Measurements from ENCODE around the gene AADACL2. TPM values are rescaled to one million over a fixed set of nuclear protein-coding genes. Genes with fewer than 3 reads are reported as not detected.

AADACL2 gene
- total and polyA plus RNA-seq, 2 of the 4 experiments (the other 2 are of a cell fraction) = not detected

DNA sequence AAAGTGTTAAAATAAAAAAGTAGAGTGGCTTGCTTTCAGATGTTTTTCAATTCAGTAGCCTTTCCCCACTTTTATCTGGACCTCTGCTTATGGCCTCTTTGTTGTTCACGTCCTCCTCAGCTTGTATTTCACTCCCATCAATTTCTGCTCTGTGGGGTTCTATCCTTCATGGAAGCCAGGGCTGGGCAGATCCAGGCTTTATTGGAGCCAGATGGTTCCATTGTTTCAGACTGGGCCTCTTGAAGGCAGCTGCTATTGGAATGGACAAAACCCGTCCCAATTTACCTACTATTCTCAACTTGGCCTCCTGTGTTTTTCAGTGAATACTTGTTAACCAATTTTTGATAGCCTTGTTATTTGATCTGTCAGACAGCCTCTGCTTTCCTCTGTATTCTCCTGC is 10.9 kb upstream of the AADACL2 start:
- H4K5ac ChIP-seq (ENCODE audit: low read depth, low read length) = no peak overlapping the region
- no TSS peak for BruUV-seq (replicated peaks)
- H3K56ac ChIP-seq (ENCODE audit: extremely low read depth, insufficient read depth, low read length) = no peak overlapping the region
- H2BK20ac ChIP-seq (ENCODE audit: low read depth, low read length) = no peak overlapping the region
- no peak overlapping the region for H3K4ac ChIP-seq (ENCODE audit: low read depth, low read length)
- dilution Hi-C loops (cut with HindIII; ENCODE audit: low sequenced_read_pairs, unreplicated experiment) (no loop called here), intact Hi-C loops (cut with micrococcal nuclease) (no loop called here), in situ Hi-C loops (cut with MboI; ENCODE audit: low sequenced_read_pairs) (no loop called here)
- TF ChIP-seq MAZ (IDR thresholded peaks at IDR 0.05; ENCODE audit: borderline replicate concordance, low read depth, low read length) (no peak), MXI1 (IDR thresholded peaks at IDR 0.05; ENCODE audit: borderline replicate concordance, low read depth, low read length) (no peak), RFX5 (IDR thresholded peaks at IDR 0.05; ENCODE audit: low read depth, low read length) (no peak), CEBPB (IDR thresholded peaks at IDR 0.05; ENCODE audit: low read depth, low read length) (no peak), BHLHE40 (IDR thresholded peaks at IDR 0.05; ENCODE audit: low read depth, low read length) (no peak), FOS (IDR thresholded peaks at IDR 0.05; ENCODE audit: low read depth, low read length) (no peak), NFE2L2 (IDR thresholded peaks at IDR 0.05; ENCODE audit: low read depth, low read length) (no peak), POLR2A (IDR thresholded peaks at IDR 0.05; ENCODE audit: low read depth, low read length) (no peak), RCOR1 (IDR thresholded peaks at IDR 0.05; ENCODE audit: insufficient replicate concordance, low read length) (no peak), SMC3 (IDR thresholded peaks at IDR 0.05; ENCODE audit: low read depth, low read length) (no peak), MAFK (IDR thresholded peaks at IDR 0.05; ENCODE audit: low read depth, low read length) (no peak)
- TF ChIP-seq, protein P1, sequence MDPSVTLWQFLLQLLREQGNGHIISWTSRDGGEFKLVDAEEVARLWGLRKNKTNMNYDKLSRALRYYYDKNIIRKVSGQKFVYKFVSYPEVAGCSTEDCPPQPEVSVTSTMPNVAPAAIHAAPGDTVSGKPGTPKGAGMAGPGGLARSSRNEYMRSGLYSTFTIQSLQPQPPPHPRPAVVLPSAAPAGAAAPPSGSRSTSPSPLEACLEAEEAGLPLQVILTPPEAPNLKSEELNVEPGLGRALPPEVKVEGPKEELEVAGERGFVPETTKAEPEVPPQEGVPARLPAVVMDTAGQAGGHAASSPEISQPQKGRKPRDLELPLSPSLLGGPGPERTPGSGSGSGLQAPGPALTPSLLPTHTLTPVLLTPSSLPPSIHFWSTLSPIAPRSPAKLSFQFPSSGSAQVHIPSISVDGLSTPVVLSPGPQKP (IDR thresholded peaks at IDR 0.05; ENCODE audit: borderline replicate concordance, low read depth, low read length) = no peak
- TF ChIP-seq, protein P2, sequence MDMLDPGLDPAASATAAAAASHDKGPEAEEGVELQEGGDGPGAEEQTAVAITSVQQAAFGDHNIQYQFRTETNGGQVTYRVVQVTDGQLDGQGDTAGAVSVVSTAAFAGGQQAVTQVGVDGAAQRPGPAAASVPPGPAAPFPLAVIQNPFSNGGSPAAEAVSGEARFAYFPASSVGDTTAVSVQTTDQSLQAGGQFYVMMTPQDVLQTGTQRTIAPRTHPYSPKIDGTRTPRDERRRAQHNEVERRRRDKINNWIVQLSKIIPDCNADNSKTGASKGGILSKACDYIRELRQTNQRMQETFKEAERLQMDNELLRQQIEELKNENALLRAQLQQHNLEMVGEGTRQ (IDR thresholded peaks at IDR 0.05; ENCODE audit: low read depth, low read length) = no peak
- 80% methylated on average over 1 of the region's 2 CpGs; no CpG with 5 or more reads in 1 of the 2 experiments for WGBS, 2 experiments (ENCODE audit: extremely low coverage in 2 of 2, insufficient read length in 1 of 2)
- H3K36me3 ChIP-seq (ENCODE audit: control insufficient read depth, insufficient read depth, low read length) = no peaks in the 10 kb centered on the region
- no peaks in the 10 kb centered on the region for H3K79me1 ChIP-seq (ENCODE audit: low read depth in 1 of 2, low read length in 2 of 2)
- no peak overlapping the region for H3K23ac ChIP-seq (ENCODE audit: low read depth, low read length)
- H3K18ac ChIP-seq (ENCODE audit: low read depth, low read length) = no peak overlapping the region
- ATAC-seq (ENCODE audit: low read depth) (no peak), DNase-seq (no peak)
- H2BK5ac ChIP-seq (ENCODE audit: low read depth, low read length, poor library complexity, severe bottlenecking) = no peak overlapping the region
- H2AK5ac ChIP-seq (ENCODE audit: low read depth, low read length) = no peak overlapping the region
- no peaks in the 10 kb centered on the region for H3K4me1 ChIP-seq (ENCODE audit: control insufficient read depth, insufficient read depth, low read length)
- ChIA-PET CTCF (no interaction called here), POLR2A (ENCODE audit: unreplicated experiment) (no interaction called here)
- no peaks in the 10 kb centered on the region for H4K20me1 ChIP-seq (ENCODE audit: insufficient read depth, low read length)
- H3K9ac ChIP-seq (ENCODE audit: low read depth, low read length) = no peak overlapping the region
- H3K4me3 ChIP-seq (ENCODE audit: insufficient read depth, low read depth, low read length) = no peak overlapping the region
- H4K8ac ChIP-seq (ENCODE audit: low read depth in 2 of 2, low read length in 2 of 2) = no peak overlapping the region
- H2AK9ac ChIP-seq (replicated peaks; ENCODE audit: low read depth, low read length, poor library complexity) = no peak overlapping the region
- no peak overlapping the region for H2AFZ ChIP-seq (replicated peaks; ENCODE audit: low read length, poor library complexity)
- no peak overlapping the region for H3K4me2 ChIP-seq (ENCODE audit: low read depth, low read length)
- no peak overlapping the region for H2BK15ac ChIP-seq (ENCODE audit: low read depth, low read length)
- no peak overlapping the region for H4K91ac ChIP-seq (ENCODE audit: insufficient read depth, low read depth, low read length)
- H3K27ac ChIP-seq (ENCODE audit: insufficient read depth, low read length) = no peak overlapping the region
- no peaks in the 10 kb centered on the region for H3K9me1 ChIP-seq (ENCODE audit: insufficient read depth, low read length)
- H2BK120ac ChIP-seq (ENCODE audit: low read depth, low read length) = no peak overlapping the region
- no peak overlapping the region for H3K14ac ChIP-seq (replicated peaks; ENCODE audit: low read depth, low read length)
- H3K9me3 ChIP-seq (ENCODE audit: control insufficient read depth, insufficient read depth, low read length) = no peaks in the 10 kb centered on the region
- H3K27me3 ChIP-seq (ENCODE audit: control insufficient read depth, insufficient read depth, low read length) = no peaks in the 10 kb centered on the region
